ENCODE data around the gene PLCB1.

The PLCB1 gene

DNA sequence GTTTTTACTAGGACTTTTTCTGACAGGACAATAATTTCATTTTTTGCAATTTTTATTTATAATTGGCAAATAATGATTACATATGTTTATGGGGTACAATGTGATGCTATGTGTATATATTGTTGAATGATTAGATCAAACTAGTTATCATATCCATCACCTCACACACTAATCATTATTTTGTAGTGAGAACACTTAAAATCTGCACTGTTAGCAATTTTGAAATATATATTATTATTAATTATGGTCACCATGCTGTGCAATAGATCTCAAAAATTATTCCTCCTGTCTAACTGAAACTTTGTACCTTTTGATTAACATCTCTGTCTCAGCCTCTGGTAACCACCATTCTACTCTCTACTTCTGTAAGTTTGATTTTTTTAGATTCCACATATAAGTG lies 378.7 kb downstream of the PLCB1 start:
- Histone ChIP-seq H3K4me3 (ENCODE audit: low read length) (no peak overlapping the region), H3K36me3 (ENCODE audit: control insufficient read depth, low read length) (no peaks in the 10 kb centered on the region), H3K4me1 (ENCODE audit: control insufficient read depth, low read length) (no peaks in the 10 kb centered on the region), H4K20me1 (ENCODE audit: control insufficient read depth, insufficient read depth, low read depth, low read length) (no peaks in the 10 kb centered on the region), H3K27me3 (ENCODE audit: control insufficient read depth, low read length) (no peaks in the 10 kb centered on the region), H3F3A (ENCODE audit: control insufficient read depth, insufficient read depth) (no peaks in the 10 kb centered on the region), H3K79me2 (ENCODE audit: control insufficient read depth, low read length) (no peaks in the 10 kb centered on the region), H3K9me3 (ENCODE audit: control insufficient read depth, insufficient read depth, low read length) (no peaks in the 10 kb centered on the region), H3K27ac (ENCODE audit: low read depth, low read length) (no peak overlapping the region), H3K9me2 (replicated peaks; ENCODE audit: control insufficient read depth, low read length) (no peaks in the 10 kb centered on the region), H3K4me2 (ENCODE audit: low read length) (no peak overlapping the region)
- TF ChIP-seq CTCF (IDR thresholded peaks at IDR 0.05; ENCODE audit: low read depth, low read length, poor library complexity, severe bottlenecking) (no peak), EZH2phosphoT487 (IDR thresholded peaks at IDR 0.05; ENCODE audit: borderline replicate concordance, low read length) (no peak)

DNA sequence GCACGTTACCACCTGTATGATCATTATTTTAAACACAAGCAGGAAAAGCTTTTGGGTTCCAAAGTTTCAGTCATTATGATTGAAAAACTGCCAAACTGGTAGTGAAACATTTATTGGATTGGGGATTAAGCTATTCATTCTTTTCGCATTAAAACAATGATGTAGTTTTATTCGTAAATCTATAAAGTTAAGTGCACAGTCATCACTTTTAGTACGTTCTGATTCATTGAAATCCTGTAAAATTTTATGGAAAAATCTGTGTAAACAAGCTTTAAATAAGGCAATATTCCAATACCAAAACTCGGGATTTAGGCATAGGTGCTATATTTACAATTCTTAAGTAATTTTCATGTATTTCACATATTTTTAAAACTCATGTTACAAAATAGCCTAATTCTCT lies 379.9 kb downstream of the PLCB1 start:
- TF ChIP-seq EZH2phosphoT487 (IDR thresholded peaks at IDR 0.05; ENCODE audit: borderline replicate concordance, low read length) (no peak), CTCF (IDR thresholded peaks at IDR 0.05; ENCODE audit: low read depth, low read length, poor library complexity, severe bottlenecking) (no peak)
- Histone ChIP-seq H3K27me3 (ENCODE audit: control insufficient read depth, low read length) (no peaks in the 10 kb centered on the region), H4K20me1 (ENCODE audit: control insufficient read depth, insufficient read depth, low read depth, low read length) (no peaks in the 10 kb centered on the region), H3K27ac (ENCODE audit: low read depth, low read length) (no peak overlapping the region), H3K79me2 (ENCODE audit: control insufficient read depth, low read length) (no peaks in the 10 kb centered on the region), H3F3A (ENCODE audit: control insufficient read depth, insufficient read depth) (no peaks in the 10 kb centered on the region), H3K4me3 (ENCODE audit: low read length) (no peak overlapping the region), H3K9me3 (ENCODE audit: control insufficient read depth, insufficient read depth, low read length) (no peaks in the 10 kb centered on the region), H3K4me2 (ENCODE audit: low read length) (no peak overlapping the region), H3K9me2 (replicated peaks; ENCODE audit: control insufficient read depth, low read length) (no peaks in the 10 kb centered on the region), H3K36me3 (ENCODE audit: control insufficient read depth, low read length) (no peaks in the 10 kb centered on the region), H3K4me1 (ENCODE audit: control insufficient read depth, low read length) (no peaks in the 10 kb centered on the region)

DNA sequence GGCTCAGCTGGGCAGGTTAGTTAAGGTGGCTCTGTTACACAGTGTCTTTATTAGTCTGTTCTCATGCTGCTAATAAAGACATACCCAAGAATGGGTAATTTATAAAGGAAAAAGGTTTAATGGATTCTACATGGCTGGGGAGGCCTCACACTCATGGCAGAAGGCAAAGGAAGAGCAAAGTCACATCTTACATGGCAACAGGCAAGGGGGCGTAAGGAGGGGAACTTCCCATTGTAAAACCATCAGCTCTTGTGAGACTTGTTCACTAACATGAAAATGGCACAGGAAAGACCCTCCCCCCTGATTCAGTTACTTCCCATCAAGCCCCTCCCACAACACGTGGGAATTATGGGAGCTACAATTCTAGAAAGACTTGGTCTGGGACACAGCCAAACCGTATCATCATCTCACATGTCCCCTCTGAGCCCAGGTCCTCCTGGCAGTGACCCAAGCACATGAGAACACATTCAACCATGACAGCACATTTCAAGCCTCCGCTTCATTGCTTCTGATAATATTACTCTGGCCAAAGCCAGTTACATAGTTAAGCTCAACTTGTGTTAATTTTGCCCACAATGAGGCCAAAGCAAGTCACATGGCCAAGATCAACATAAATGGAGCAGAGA lies 383.9 kb downstream of the PLCB1 start:
- H3K27ac ChIP-seq (ENCODE audit: low read depth, low read length): no peak overlapping the region
- H4K20me1 ChIP-seq (ENCODE audit: control insufficient read depth, insufficient read depth, low read depth, low read length): no peaks in the 10 kb centered on the region
- no peaks in the 10 kb centered on the region for H3K9me2 ChIP-seq (replicated peaks; ENCODE audit: control insufficient read depth, low read length)
- no peaks in the 10 kb centered on the region for H3K27me3 ChIP-seq (ENCODE audit: control insufficient read depth, low read length)
- no peak overlapping the region for H3K4me3 ChIP-seq (ENCODE audit: low read length)
- H3K79me2 ChIP-seq (ENCODE audit: control insufficient read depth, low read length): no peaks in the 10 kb centered on the region
- TF ChIP-seq EZH2phosphoT487 (IDR thresholded peaks at IDR 0.05; ENCODE audit: borderline replicate concordance, low read length) (no peak), CTCF (IDR thresholded peaks at IDR 0.05; ENCODE audit: low read depth, low read length, poor library complexity, severe bottlenecking) (no peak)
- no peak overlapping the region for H3K4me2 ChIP-seq (ENCODE audit: low read length)
- no peaks in the 10 kb centered on the region for H3K9me3 ChIP-seq (ENCODE audit: control insufficient read depth, insufficient read depth, low read length)
- no peaks in the 10 kb centered on the region for H3K36me3 ChIP-seq (ENCODE audit: control insufficient read depth, low read length)
- no peaks in the 10 kb centered on the region for H3K4me1 ChIP-seq (ENCODE audit: control insufficient read depth, low read length)
- H3F3A ChIP-seq (ENCODE audit: control insufficient read depth, insufficient read depth): no peaks in the 10 kb centered on the region
